Ovary (tissue), 3 donors: ENCODE measurements around the gene NUTM1.

Source experiments
- EP300 ChIP-seq: sonication (generic); formaldehyde crosslinking; IDR thresholded peaks from one replicate; pipeline ENCODE4 v1.6.1; 2017; ENCODE audit warnings: antibody characterized with exemption
- TF ChIP-seq, protein P1 (sequence below), 3 donors: fragments of 450-650 bp in 2 of 3; fragments of 200-600 bp in 1 of 3; IDR thresholded peaks; one replicate each; pipeline versions ENCODE4 v1.5.1 to v1.8.0; 2016 to 2022; ENCODE audit warnings: antibody characterized with exemption in 3 of 3, mild to moderate bottlenecking in 1 of 3
- donor health status: DM: no; HTN: no; CAD: no.

DNA sequence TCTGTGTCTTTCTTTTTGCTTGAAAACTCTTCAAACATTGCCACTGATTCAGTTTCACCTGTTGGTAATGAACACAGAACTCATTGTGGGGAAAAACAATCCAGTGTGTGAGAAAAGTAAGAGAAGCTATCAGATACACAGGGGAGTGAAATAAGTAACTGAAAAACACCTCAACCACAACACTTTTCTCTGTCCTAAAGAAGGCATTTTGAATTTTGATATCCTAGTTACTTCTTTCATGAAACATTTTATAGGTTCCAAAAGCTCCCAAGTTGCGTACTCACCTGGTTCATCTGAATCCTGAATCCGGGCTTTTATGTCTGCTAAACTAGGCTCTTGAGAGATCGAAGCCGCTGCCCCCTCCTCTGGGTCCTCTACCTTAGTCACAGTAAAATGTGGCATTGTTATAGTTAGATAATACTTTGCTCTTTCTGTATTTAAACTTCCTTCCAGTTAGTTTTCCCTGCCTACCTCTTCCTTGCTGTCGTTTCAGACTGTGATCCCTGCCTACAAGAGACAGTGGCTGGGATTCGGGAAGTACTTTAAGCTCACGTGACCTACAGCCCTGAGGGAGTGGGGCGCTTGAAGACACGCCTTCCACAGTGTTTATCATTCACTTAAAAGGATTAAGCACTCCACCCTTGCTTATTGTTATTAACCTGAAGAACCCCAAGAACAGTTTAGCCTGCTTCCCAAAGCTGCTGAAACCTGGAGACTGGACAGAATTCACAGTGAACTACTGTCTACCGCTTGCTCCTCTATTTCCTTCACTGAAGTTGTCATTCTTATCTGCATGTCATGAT lies 24.6 kb upstream of the NUTM1 start:
- TF ChIP-seq, protein P1, sequence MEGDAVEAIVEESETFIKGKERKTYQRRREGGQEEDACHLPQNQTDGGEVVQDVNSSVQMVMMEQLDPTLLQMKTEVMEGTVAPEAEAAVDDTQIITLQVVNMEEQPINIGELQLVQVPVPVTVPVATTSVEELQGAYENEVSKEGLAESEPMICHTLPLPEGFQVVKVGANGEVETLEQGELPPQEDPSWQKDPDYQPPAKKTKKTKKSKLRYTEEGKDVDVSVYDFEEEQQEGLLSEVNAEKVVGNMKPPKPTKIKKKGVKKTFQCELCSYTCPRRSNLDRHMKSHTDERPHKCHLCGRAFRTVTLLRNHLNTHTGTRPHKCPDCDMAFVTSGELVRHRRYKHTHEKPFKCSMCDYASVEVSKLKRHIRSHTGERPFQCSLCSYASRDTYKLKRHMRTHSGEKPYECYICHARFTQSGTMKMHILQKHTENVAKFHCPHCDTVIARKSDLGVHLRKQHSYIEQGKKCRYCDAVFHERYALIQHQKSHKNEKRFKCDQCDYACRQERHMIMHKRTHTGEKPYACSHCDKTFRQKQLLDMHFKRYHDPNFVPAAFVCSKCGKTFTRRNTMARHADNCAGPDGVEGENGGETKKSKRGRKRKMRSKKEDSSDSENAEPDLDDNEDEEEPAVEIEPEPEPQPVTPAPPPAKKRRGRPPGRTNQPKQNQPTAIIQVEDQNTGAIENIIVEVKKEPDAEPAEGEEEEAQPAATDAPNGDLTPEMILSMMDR (IDR thresholded peaks at IDR 0.05), result no peak
- no peak for TF ChIP-seq EP300
